ENCODE results near the gene RBMS2.

Gene RBMS2

DNA sequence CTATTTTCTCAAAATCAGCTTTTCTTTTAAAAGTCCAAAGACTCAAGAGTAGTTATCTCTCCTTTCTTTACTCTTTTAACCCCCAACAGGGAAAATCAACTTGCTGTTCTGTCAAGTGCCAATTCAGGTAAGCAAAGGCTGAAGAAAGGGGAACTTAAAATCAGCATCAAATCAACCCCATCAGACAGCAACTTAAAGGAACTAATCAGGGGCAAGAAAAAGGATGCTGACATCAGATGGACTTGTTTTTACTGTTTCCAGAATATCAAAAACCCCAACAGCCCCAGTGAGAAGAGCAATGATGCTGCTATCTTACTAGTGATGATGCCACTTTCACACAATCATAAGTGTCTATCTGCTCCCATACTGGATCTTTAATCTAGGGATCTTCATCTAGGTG lies 105.1 kb downstream of the RBMS2 start:
- Histone ChIP-seq H2BK12ac (ENCODE audit: low read length) (no peak overlapping the region), H3K36me3 (ENCODE audit: control insufficient read depth in 1 of 2, insufficient read depth in 2 of 2, low read length in 2 of 2) (peaks cover 2 to 11% of the 10 kb centered on the region in 2 experiments), H3K23ac (ENCODE audit: low read length) (no peak overlapping the region), H2AK5ac (ENCODE audit: low read length) (no peak overlapping the region), H3K9me3 (ENCODE audit: insufficient read depth, low read depth, low read length) (no peaks in the 10 kb centered on the region), H3K18ac (ENCODE audit: low read length) (no peak overlapping the region), H4K12ac (ENCODE audit: low read depth, low read length) (no peak overlapping the region), H2BK120ac (ENCODE audit: insufficient read depth, low read length, poor library complexity) (no peak overlapping the region), H3K9ac (ENCODE audit: low read length) (no peak overlapping the region), H2BK5ac (ENCODE audit: low read depth, low read length, poor library complexity) (no peak overlapping the region), H3K4me3 (ENCODE audit: low read depth, low read length) (no peak overlapping the region), H3K79me2 (ENCODE audit: control insufficient read depth, insufficient read depth, low read length, poor library complexity) (peaks cover 22% of the 10 kb centered on the region), H3K27me3 (ENCODE audit: insufficient read depth, low read length) (no peaks in the 10 kb centered on the region), H3K27ac (ENCODE audit: low read depth, low read length) (no peak overlapping the region), H2AFZ (ENCODE audit: insufficient read depth, low read length, poor library complexity) (no peak overlapping the region), H3K4me2 (ENCODE audit: low read length) (no peak overlapping the region), H3K4me1 (ENCODE audit: control insufficient read depth in 1 of 2, insufficient read depth in 2 of 2, low read length in 2 of 2) (peaks cover 7 to 8% of the 10 kb centered on the region in 2 experiments), H3K4ac (ENCODE audit: low read depth, low read length) (peak overlapping the region; percentile 76), H4K8ac (ENCODE audit: low read depth, low read length) (no peak overlapping the region), H3K14ac (ENCODE audit: low read length) (no peak overlapping the region), H4K91ac (ENCODE audit: low read depth, low read length) (no peak overlapping the region), H3K79me1 (ENCODE audit: low read length) (peaks cover 10% of the 10 kb centered on the region)
- no peak for DNase-seq

DNA sequence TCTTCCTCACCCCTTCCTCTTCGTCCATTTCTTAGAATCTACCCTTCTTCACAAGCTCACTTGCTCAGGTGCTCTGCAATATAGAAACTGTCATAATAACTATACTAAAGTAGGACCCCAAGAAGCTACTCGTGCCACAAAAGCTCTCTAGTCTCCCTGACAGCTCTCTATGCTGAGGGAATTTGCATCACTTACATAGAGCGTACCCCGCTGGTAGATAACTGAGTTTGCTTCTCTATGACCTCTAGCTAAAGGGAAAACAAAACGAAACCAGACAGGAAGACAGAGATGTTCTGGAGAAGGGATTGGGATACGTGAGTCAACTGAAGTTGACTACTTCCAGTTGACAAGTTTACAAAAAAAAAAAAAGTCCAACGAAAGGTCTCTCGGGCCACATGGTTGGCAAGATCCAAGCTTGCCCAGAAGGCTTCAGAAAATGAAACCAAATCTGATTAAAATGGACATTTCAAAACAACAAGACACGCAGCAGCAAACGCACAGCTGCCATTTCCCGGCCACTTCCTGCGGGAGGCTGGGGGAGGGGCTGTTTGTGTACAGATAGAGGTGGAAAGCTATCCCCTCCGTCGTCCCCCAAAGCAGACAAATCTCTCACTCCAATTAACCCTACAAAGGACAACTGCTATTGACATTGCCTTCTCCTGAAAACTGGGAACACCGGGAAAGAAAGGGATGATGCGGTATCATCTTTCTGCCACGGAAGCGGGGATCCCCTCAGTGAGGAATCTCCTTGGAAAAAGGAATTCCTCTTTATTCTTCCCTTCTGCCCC lies 107.2 kb downstream of the RBMS2 start:
- Histone ChIP-seq H2BK120ac (ENCODE audit: insufficient read depth, low read length, poor library complexity) (no peak overlapping the region), H3K14ac (ENCODE audit: low read length) (peak overlapping the region; percentile 22), H2BK12ac (ENCODE audit: low read length) (no peak overlapping the region), H3K27ac (ENCODE audit: low read depth, low read length) (peak overlapping the region; percentile 22), H3K18ac (ENCODE audit: low read length) (no peak overlapping the region), H3K4me2 (ENCODE audit: low read length) (peak overlapping the region; percentile 97), H3K79me1 (ENCODE audit: low read length) (peaks cover 10% of the 10 kb centered on the region), H3K79me2 (ENCODE audit: control insufficient read depth, insufficient read depth, low read length, poor library complexity) (peaks cover 17% of the 10 kb centered on the region), H3K36me3 (ENCODE audit: control insufficient read depth in 1 of 2, insufficient read depth in 2 of 2, low read length in 2 of 2) (peaks cover 2 to 7% of the 10 kb centered on the region in 2 experiments), H4K91ac (ENCODE audit: low read depth, low read length) (peak overlapping the region; percentile 93), H2AFZ (ENCODE audit: insufficient read depth, low read length, poor library complexity) (no peak overlapping the region), H2BK5ac (ENCODE audit: low read depth, low read length, poor library complexity) (peak overlapping the region; percentile 32), H3K4ac (ENCODE audit: low read depth, low read length) (peak overlapping the region; percentile 63), H3K4me1 (ENCODE audit: control insufficient read depth in 1 of 2, insufficient read depth in 2 of 2, low read length in 2 of 2) (peaks cover 13 to 28% of the 10 kb centered on the region in 2 experiments), H4K12ac (ENCODE audit: low read depth, low read length) (no peak overlapping the region), H3K9me3 (ENCODE audit: insufficient read depth, low read depth, low read length) (peaks cover 2% of the 10 kb centered on the region), H3K27me3 (ENCODE audit: insufficient read depth, low read length) (no peaks in the 10 kb centered on the region), H4K8ac (ENCODE audit: low read depth, low read length) (no peak overlapping the region), H2AK5ac (ENCODE audit: low read length) (no peak overlapping the region), H3K9ac (ENCODE audit: low read length) (peak overlapping the region; percentile 100), H3K23ac (ENCODE audit: low read length) (no peak overlapping the region), H3K4me3 (ENCODE audit: low read depth, low read length) (peak overlapping the region; percentile 99)
- peak; percentile 30 to 61 for DNase-seq
- 100% methylated on average over 1 of the region's 18 CpGs for WGBS (ENCODE audit: extremely low coverage, insufficient coverage, insufficient read length)

DNA sequence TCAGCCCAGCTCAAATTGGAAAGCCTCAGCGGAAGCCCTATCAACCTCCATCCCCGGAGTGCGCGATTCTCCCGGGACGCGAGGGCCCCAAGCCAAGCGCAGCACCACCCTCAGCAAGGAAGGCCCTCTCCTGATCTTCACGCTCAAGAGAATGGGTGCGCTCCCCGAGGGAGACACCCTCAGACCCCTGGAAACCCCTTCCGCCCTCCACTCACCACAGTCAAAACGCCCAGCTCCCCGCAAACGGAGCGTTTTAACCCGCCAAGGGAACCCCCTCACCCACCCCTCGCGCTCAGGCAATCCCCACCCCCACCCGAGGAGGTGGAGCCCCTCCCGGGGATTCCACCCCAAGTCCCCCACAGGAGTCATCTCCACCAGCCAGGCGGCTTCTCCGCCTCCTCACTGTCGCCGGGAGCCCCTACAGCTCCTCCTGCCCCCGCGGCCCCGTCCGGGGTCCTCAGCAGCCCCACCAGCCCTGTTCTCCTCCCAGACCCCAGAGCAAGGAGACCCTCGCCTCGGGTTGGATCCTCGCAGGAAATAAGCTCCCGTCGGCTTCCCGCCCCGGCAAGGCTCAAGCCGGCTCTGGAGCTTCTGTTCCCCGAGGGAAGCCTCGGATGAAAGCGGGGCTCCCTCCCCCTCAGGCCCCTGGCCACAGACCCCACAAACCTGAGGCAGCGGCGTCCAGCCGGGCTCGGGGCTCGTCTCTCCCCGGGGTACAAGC lies 108.0 kb downstream of the RBMS2 start:
- peak in 1 of 2 donors; percentile 30 for DNase-seq
- Histone ChIP-seq H3K4me1 (ENCODE audit: control insufficient read depth in 1 of 2, insufficient read depth in 2 of 2, low read length in 2 of 2) (peaks cover 13 to 28% of the 10 kb centered on the region in 2 experiments), H3K4me3 (ENCODE audit: low read depth, low read length) (peak overlapping the region; percentile 99), H3K14ac (ENCODE audit: low read length) (peak overlapping the region; percentile 97), H3K27ac (ENCODE audit: low read depth, low read length) (peak overlapping the region; percentile 67), H2AK5ac (ENCODE audit: low read length) (peak overlapping the region; percentile 97), H3K18ac (ENCODE audit: low read length) (peak overlapping the region; percentile 93), H3K79me2 (ENCODE audit: control insufficient read depth, insufficient read depth, low read length, poor library complexity) (peaks cover 20% of the 10 kb centered on the region), H3K27me3 (ENCODE audit: insufficient read depth, low read length) (no peaks in the 10 kb centered on the region), H3K23ac (ENCODE audit: low read length) (no peak overlapping the region), H4K12ac (ENCODE audit: low read depth, low read length) (peak overlapping the region; percentile 63), H4K91ac (ENCODE audit: low read depth, low read length) (peak overlapping the region; percentile 93), H4K8ac (ENCODE audit: low read depth, low read length) (peak overlapping the region; percentile 83), H3K4ac (ENCODE audit: low read depth, low read length) (peak overlapping the region; percentile 98), H3K4me2 (ENCODE audit: low read length) (peak overlapping the region; percentile 97), H2AFZ (ENCODE audit: insufficient read depth, low read length, poor library complexity) (peak overlapping the region; percentile 94), H3K36me3 (ENCODE audit: control insufficient read depth in 1 of 2, insufficient read depth in 2 of 2, low read length in 2 of 2) (peaks cover 2 to 7% of the 10 kb centered on the region in 2 experiments), H2BK120ac (ENCODE audit: insufficient read depth, low read length, poor library complexity) (peak overlapping the region; percentile 94), H3K9me3 (ENCODE audit: insufficient read depth, low read depth, low read length) (peaks cover 2% of the 10 kb centered on the region), H2BK5ac (ENCODE audit: low read depth, low read length, poor library complexity) (peak overlapping the region; percentile 94), H2BK12ac (ENCODE audit: low read length) (peak overlapping the region; percentile 63), H3K9ac (ENCODE audit: low read length) (peak overlapping the region; percentile 100), H3K79me1 (ENCODE audit: low read length) (peaks cover 17% of the 10 kb centered on the region)
- WGBS (ENCODE audit: extremely low coverage, insufficient coverage, insufficient read length) = no CpG with 5 or more reads among the region's 46 CpGs

DNA sequence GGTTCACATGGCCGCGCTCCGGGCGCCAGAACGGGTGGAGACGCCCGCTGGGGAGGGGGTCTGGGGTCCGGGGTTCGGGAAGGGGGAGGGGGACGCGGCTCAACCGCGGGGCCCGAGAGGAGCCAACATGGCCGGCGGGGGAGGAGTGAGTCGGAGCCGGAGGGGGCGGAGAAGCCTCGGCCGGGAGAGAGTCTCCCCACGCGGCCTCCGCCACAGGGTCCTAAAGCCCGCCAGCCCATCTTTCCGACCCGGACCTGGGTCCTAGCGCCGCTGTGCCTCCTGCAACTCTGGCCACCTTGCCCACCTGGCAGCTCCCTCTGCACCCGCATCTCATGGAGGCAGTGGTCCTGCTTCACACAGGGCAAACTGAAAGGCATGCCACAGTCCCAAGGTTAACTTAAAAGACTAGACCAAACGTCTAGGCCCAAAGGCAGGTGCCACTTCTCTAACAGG lies 108.6 kb downstream of the RBMS2 start, which contains the start of gene BAZ2A:
Gene BAZ2A, minus strand, starts transcription at position 147 of the 453 bp plus-strand sequence. CDS start 12,796 bp downstream, outside the sequence.
- peak within 1 kb of the TSS; percentile 97 for H3K14ac ChIP-seq (ENCODE audit: low read length)
- peak within 1 kb of the TSS; percentile 93 for H4K91ac ChIP-seq (ENCODE audit: low read depth, low read length)
- H2AK5ac ChIP-seq (ENCODE audit: low read length) = peak within 1 kb of the TSS; percentile 97
- H3K27me3 ChIP-seq (ENCODE audit: insufficient read depth, low read length) = no peaks in the 10 kb centered on the region
- no CpG with 5 or more reads among the region's 31 CpGs for WGBS (ENCODE audit: extremely low coverage, insufficient coverage, insufficient read length)
- H3K9ac ChIP-seq (ENCODE audit: low read length) = peak within 1 kb of the TSS; percentile 100
- H2BK12ac ChIP-seq (ENCODE audit: low read length) = peak within 1 kb of the TSS; percentile 63
- H3K4me3 ChIP-seq (ENCODE audit: low read depth, low read length) = peak within 1 kb of the TSS; percentile 99
- peak within 1 kb of the TSS; percentile 83 for H4K8ac ChIP-seq (ENCODE audit: low read depth, low read length)
- peaks cover 2 to 6% of the 10 kb centered on the region in 2 experiments for H3K36me3 ChIP-seq (ENCODE audit: control insufficient read depth in 1 of 2, insufficient read depth in 2 of 2, low read length in 2 of 2)
- H3K79me1 ChIP-seq (ENCODE audit: low read length) = peaks cover 20% of the 10 kb centered on the region
- H2BK120ac ChIP-seq (ENCODE audit: insufficient read depth, low read length, poor library complexity) = peak within 1 kb of the TSS; percentile 94
- peak within 1 kb of the TSS; percentile 93 for H3K18ac ChIP-seq (ENCODE audit: low read length)
- peak within 1 kb of the TSS; percentile 63 for H4K12ac ChIP-seq (ENCODE audit: low read depth, low read length)
- peaks cover 2% of the 10 kb centered on the region for H3K9me3 ChIP-seq (ENCODE audit: insufficient read depth, low read depth, low read length)
- peak within 1 kb of the TSS; percentile 97 for H3K4me2 ChIP-seq (ENCODE audit: low read length)
- H3K79me2 ChIP-seq (ENCODE audit: control insufficient read depth, insufficient read depth, low read length, poor library complexity) = peaks cover 23% of the 10 kb centered on the region
- H2AFZ ChIP-seq (ENCODE audit: insufficient read depth, low read length, poor library complexity) = peak within 1 kb of the TSS; percentile 94
- H3K4me1 ChIP-seq (ENCODE audit: control insufficient read depth in 1 of 2, insufficient read depth in 2 of 2, low read length in 2 of 2) = peaks cover 13 to 29% of the 10 kb centered on the region in 2 experiments
- H3K23ac ChIP-seq (ENCODE audit: low read length) = no peak within 1 kb of the TSS
- H2BK5ac ChIP-seq (ENCODE audit: low read depth, low read length, poor library complexity) = peak within 1 kb of the TSS; percentile 94
- DNase-seq = peak; percentile 82
- H3K4ac ChIP-seq (ENCODE audit: low read depth, low read length) = peak within 1 kb of the TSS; percentile 98
- H3K27ac ChIP-seq (ENCODE audit: low read depth, low read length) = peak within 1 kb of the TSS; percentile 67
